Left lung (tissue), 10 donors: ENCODE results near the gene PAPPA2. TPM values are rescaled to one million over a fixed set of nuclear protein-coding genes. Genes with fewer than 3 reads are reported as not detected.

Experiments used
- ATAC-seq: fragments of 200-7000 bp; cut with Tn5 transposase; one replicate; pipeline ENCODE4 v1.9.1; 2020; ENCODE audit warnings: moderate library complexity
- DNase-seq, 4 donors: peaks; one replicate each; pipeline ENCODE4 v3.0.0-alpha.2; 2013 to 2020
- H3K27ac ChIP-seq, 2 donors: fragments of 200-600 bp; sonication (generic) in 1 of 2; one replicate each; pipeline versions ENCODE4 v1.5.0 to v1.8.0; 2020 to 2021
- H3K27me3 ChIP-seq, 2 donors: fragments of 200-600 bp; sonication (generic) in 1 of 2; one replicate each; pipeline versions ENCODE4 v1.5.0 to v1.8.0; 2020 to 2021
- H3K36me3 ChIP-seq, 2 donors: fragments of 200-600 bp; sonication (generic) in 1 of 2; one replicate each; pipeline versions ENCODE4 v1.5.0 to v1.8.0; 2020 to 2021
- H3K4me1 ChIP-seq, 2 donors: fragments of 200-600 bp; one replicate each; pipeline ENCODE4 v1.8.0; 2021
- H3K4me3 ChIP-seq, 2 donors: fragments of 200-600 bp; sonication (generic) in 1 of 2; one replicate each; pipeline versions ENCODE4 v1.5.0 to v1.8.0; 2020 to 2021; ENCODE audit warnings: mild to moderate bottlenecking in 1 of 2
- H3K9me3 ChIP-seq, 2 donors: fragments of 200-600 bp; sonication (generic) in 1 of 2; one replicate each; pipeline versions ENCODE4 v1.5.0 to v1.8.0; 2020 to 2021
- intact Hi-C, 2 donors: fragments of 100-400 bp; cut with DNase I; formaldehyde crosslinking; loops; one replicate each; pipeline versions ENCODE4 v1.11.2 to v1.14.2; 2022
- polyA plus RNA-seq, 6 donors: library from polyadenylated mRNA; unstranded; fragments of 120-200 nt; gene quantifications; one replicate each; pipeline ENCODE4 v1.2.1, GENCODE V29; 2013; ENCODE audit not compliant: insufficient read length in 6 of 6
- total RNA-seq, 2 donors: library from RNA; stranded (reverse); fragmentation: NEBNext Ultra II Directional; extraction: Animal tissue kit (Norgen Biotek cat#: 25700); gene quantifications; one replicate each; pipeline ENCODE4 v1.2.1, GENCODE V29; 2021
- TF ChIP-seq, protein P1 (sequence below), 2 donors: fragments of 200-600 bp; sonication (generic) in 1 of 2; IDR thresholded peaks; one replicate each; pipeline versions ENCODE4 v1.5.0 to v1.8.0; 2021; ENCODE audit warnings: antibody characterized with exemption in 2 of 2
- donor health status: DM: no; HTN: yes; CAD: no.
- donor health status: DM: no; HTN: no; CAD: no.

The PAPPA2 gene
- total and polyA plus RNA-seq, 8 donors: 0.09 to 0.68 (median 0.27) TPM

DNA sequence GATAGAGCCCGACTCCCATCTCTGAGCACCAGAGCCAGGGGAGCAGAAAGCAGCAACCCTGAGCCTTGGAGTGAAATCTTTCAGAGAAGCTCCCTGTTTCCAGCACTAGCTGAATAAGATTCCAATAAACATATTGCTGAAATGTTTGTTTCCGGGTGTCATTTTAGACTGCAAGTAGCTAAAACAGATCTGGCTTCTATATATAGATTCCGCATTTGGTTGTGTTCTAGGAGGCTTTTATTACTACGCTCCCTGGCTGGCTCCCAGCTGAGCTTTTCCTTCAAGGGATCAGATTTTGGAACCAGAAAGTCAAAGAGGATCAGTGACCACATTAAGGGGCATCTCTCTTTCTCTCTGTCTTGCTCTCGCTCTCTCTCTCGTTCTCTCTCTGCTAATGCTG is 88.2 kb downstream of the PAPPA2 start:
- Histone ChIP-seq H3K9me3 (no peaks in the 10 kb centered on the region), H3K4me1 (no peaks in the 10 kb centered on the region), H3K4me3 (no peak overlapping the region), H3K36me3 (no peaks in the 10 kb centered on the region), H3K27ac (no peak overlapping the region), H3K27me3 (peaks cover 0 to 44% of the 10 kb centered on the region in 2 donors)
- DNase-seq (peak in 1 of 4 donors; percentile 35), ATAC-seq (no peak)
- TF ChIP-seq, protein P1, sequence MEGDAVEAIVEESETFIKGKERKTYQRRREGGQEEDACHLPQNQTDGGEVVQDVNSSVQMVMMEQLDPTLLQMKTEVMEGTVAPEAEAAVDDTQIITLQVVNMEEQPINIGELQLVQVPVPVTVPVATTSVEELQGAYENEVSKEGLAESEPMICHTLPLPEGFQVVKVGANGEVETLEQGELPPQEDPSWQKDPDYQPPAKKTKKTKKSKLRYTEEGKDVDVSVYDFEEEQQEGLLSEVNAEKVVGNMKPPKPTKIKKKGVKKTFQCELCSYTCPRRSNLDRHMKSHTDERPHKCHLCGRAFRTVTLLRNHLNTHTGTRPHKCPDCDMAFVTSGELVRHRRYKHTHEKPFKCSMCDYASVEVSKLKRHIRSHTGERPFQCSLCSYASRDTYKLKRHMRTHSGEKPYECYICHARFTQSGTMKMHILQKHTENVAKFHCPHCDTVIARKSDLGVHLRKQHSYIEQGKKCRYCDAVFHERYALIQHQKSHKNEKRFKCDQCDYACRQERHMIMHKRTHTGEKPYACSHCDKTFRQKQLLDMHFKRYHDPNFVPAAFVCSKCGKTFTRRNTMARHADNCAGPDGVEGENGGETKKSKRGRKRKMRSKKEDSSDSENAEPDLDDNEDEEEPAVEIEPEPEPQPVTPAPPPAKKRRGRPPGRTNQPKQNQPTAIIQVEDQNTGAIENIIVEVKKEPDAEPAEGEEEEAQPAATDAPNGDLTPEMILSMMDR (IDR thresholded peaks at IDR 0.05): no peak
- intact Hi-C loops: loop anchor here in 1 of 2 donors (10.0 kb wide), 2 partner anchors 294 to 324 kb away; no protein-coding TSS in a partner anchor

GRCh38 chr1:176552217-176552991 is 89.4 kb downstream of the PAPPA2 start:
- no peaks in the 10 kb centered on the region for H3K9me3 ChIP-seq
- no peaks in the 10 kb centered on the region for H3K36me3 ChIP-seq
- H3K4me3 ChIP-seq: no peak overlapping the region
- peaks cover 0 to 53% of the 10 kb centered on the region in 2 donors for H3K27me3 ChIP-seq
- DNase-seq (peak in 1 of 4 donors; percentile 13), ATAC-seq (no peak)
- H3K27ac ChIP-seq: no peak overlapping the region
- TF ChIP-seq, protein P1 (IDR thresholded peaks at IDR 0.05): no peak
- no peaks in the 10 kb centered on the region for H3K4me1 ChIP-seq
- intact Hi-C loops: loop anchor here in 1 of 2 donors (10.0 kb wide), 2 partner anchors 292 to 322 kb away; no protein-coding TSS in a partner anchor

DNA sequence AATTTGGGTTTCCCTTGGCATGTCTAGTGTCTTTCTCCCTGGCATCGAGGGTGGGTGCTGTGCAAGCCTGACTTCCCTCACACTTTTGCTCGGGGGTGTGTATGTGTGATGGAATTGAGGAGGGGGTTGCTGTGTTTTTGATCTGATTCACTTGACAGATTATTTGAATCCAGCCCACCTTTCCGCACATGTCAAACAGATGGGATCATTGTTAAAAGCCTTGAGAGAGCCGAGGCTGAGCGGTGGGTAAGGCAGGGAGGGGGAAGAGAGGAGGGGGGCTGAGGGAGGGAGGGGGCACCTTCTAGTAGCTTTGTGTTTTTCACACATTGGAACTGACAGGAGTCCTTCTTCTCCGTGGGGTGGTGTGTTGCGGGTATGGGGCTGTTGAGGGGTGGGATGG is 90.0 kb downstream of the PAPPA2 start:
- Histone ChIP-seq H3K4me3 (no peak overlapping the region), H3K36me3 (no peaks in the 10 kb centered on the region)

DNA sequence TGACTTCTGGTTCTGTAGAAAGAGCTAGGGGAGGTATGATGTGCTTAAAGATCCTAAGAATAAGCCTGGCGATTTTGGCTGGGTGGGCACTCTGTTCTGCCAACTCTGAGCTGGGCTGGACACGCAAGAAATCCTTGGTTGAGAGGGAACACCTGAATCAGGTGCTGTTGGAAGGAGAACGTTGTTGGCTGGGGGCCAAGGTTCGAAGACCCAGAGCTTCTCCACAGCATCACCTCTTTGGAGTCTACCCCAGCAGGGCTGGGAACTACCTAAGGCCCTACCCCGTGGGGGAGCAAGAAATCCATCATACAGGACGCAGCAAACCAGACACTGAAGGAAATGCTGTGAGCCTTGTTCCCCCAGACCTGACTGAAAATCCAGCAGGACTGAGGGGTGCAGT is 93.3 kb downstream of the PAPPA2 start:
- no peak for DNase-seq
- no peaks in the 10 kb centered on the region for H3K9me3 ChIP-seq
- H3K36me3 ChIP-seq: no peaks in the 10 kb centered on the region
- no peak overlapping the region for H3K4me3 ChIP-seq
- TF ChIP-seq, protein P1 (IDR thresholded peaks at IDR 0.05): no peak
- no peaks in the 10 kb centered on the region for H3K4me1 ChIP-seq
- intact Hi-C loops: loop anchor here in 1 of 2 donors (10.0 kb wide), 2 partner anchors 289 to 319 kb away; no protein-coding TSS in a partner anchor
- H3K27me3 ChIP-seq: peaks cover 0 to 55% of the 10 kb centered on the region in 2 donors
- no peak for ATAC-seq
- no peak overlapping the region for H3K27ac ChIP-seq

More for the DNA sequence above, 90.0 kb downstream of the PAPPA2 start:
- ATAC-seq: no peak
- no peak for DNase-seq
- H3K27me3 ChIP-seq: peaks cover 0 to 53% of the 10 kb centered on the region in 2 donors
- TF ChIP-seq, protein P1 (IDR thresholded peaks at IDR 0.05): no peak
- H3K27ac ChIP-seq: no peak overlapping the region
- no peaks in the 10 kb centered on the region for H3K9me3 ChIP-seq
- H3K4me1 ChIP-seq: no peaks in the 10 kb centered on the region
- intact Hi-C loops: loop anchor here in 1 of 2 donors (10.0 kb wide), 2 partner anchors 292 to 322 kb away; no protein-coding TSS in a partner anchor

DNA sequence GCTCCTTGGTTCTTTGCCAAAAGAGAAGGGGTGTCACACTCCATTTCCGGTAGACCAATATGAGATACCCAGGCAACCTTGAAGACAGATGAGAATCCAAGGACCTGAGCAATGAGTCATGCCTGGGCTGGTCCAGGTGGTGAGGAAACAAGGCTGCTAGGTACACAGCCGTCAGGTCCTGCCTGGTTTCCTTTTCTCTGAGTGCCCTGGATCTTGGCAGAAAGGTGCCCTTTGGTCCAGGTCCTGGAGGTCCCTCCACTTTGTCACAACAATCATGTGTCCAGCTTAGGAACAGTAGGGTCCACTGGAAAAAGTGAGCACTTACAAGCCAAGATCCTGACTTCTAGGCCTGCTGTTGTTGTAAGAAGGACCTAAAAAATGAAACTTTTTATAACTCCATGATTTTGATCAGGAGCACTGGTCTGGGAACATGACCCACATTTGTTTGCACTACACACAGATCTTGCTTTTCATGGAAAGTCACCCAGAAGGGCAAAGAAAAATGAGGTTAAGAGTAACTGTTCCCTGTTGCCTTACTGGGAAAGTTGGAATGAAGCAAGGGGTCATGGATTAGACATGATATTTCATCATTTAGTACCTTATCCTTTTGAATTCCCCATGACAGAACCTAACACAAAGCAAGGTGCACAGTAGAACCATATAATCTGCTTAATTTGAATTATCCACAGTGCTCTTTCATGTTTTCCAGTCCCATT is 94.7 kb downstream of the PAPPA2 start:
- Histone ChIP-seq H3K4me1 (no peaks in the 10 kb centered on the region), H3K36me3 (no peaks in the 10 kb centered on the region), H3K27ac (no peak overlapping the region), H3K27me3 (peaks cover 0 to 43% of the 10 kb centered on the region in 2 donors), H3K4me3 (no peak overlapping the region), H3K9me3 (no peaks in the 10 kb centered on the region)
- DNase-seq (no peak), ATAC-seq (no peak)
- TF ChIP-seq, protein P1 (IDR thresholded peaks at IDR 0.05): no peak
- intact Hi-C loops: loop anchor here in 1 of 2 donors (10.0 kb wide), 2 partner anchors 287 to 317 kb away; no protein-coding TSS in a partner anchor
